ENCODE results near the gene LTBP1. TPM values are rescaled to one million over a fixed set of nuclear protein-coding genes. Genes with fewer than 3 reads are reported as not detected.
"Not testable (repeated sequence)": the region's sequence is repeated elsewhere in the genome, so short reads cannot be mapped to it uniquely, and the experiment has no call there.

Gene LTBP1
- total RNA-seq, 2 experiments from 2014 or later: 61.1 to 82.6 TPM

- Histone ChIP-seq H3K9me3 (ENCODE audit: low read length) (peaks cover 37% of the 10 kb centered on the region), H2AFZ (ENCODE audit: low read length) (no peak overlapping the region), H3K36me3 (ENCODE audit: insufficient read depth, low read length) (peaks cover 64% of the 10 kb centered on the region), H3K4me3 (ENCODE audit: low read depth, low read length, poor library complexity, severe bottlenecking) (no peak overlapping the region), H3K27ac (ENCODE audit: low read depth, low read length, poor library complexity, severe bottlenecking) (no peak overlapping the region), H3K9me2 (ENCODE audit: insufficient read depth, low read length) (no peaks in the 10 kb centered on the region), H3K4me1 (ENCODE audit: insufficient read depth, low read length, poor library complexity, severe bottlenecking) (peaks cover 42% of the 10 kb centered on the region), H3K79me2 (ENCODE audit: insufficient read depth, low read depth, low read length) (peaks cover 94% of the 10 kb centered on the region), H4K20me1 (ENCODE audit: insufficient read depth, low read length) (0 out of 2 replicates have a peak, but pooled peaks cover 8% of the 10 kb centered on the region), H3K4me2 (ENCODE audit: low read length) (no peak overlapping the region)
- no TSS peak for BruUV-seq (replicated peaks)
- ChIA-PET POLR2A (interaction anchor here (0.6 to 1.7 kb wide), 2 partner anchors 31 to 431 kb away, joined by 4 to 9 read pairs; no protein-coding TSS in a partner anchor), CTCF (ENCODE audit: unreplicated experiment) (no interaction called here)
- DNase-seq (ENCODE audit: low spot score): no peak
- TF ChIP-seq EZH2phosphoT487 (IDR thresholded peaks at IDR 0.05; ENCODE audit: borderline replicate concordance, low read depth, low read length) (no peak), CTCF (conservative IDR thresholded peaks at IDR 0.05; ENCODE audit: low read length) (no peak)
- intact Hi-C loops (cut with micrococcal nuclease; ENCODE audit: unreplicated experiment): no loop called here
Measured at GRCh38 chr2:32969444-32970162, 22.9 kb downstream of the LTBP1 start.

GRCh38 chr2:32973772-32974171 is 27.0 kb downstream of the LTBP1 start:
- BruUV-seq (replicated peaks); H3K27ac ChIP-seq (ENCODE audit: low read depth, low read length, poor library complexity, severe bottlenecking); CTCF ChIA-PET (ENCODE audit: unreplicated experiment); H3K9me2 ChIP-seq (ENCODE audit: insufficient read depth, low read length); H3K4me2 ChIP-seq (ENCODE audit: low read length); intact Hi-C loops (cut with micrococcal nuclease; ENCODE audit: unreplicated experiment); H2AFZ ChIP-seq (ENCODE audit: low read length); H3K4me3 ChIP-seq (ENCODE audit: low read depth, low read length, poor library complexity, severe bottlenecking); DNase-seq (ENCODE audit: low spot score); H4K20me1 ChIP-seq (ENCODE audit: insufficient read depth, low read length): not testable (repeated sequence)
- H3K9me3 ChIP-seq (ENCODE audit: low read length): peaks cover 45% of the 10 kb centered on the region
- peaks cover 20% of the 10 kb centered on the region for H3K4me1 ChIP-seq (ENCODE audit: insufficient read depth, low read length, poor library complexity, severe bottlenecking)
- peaks cover 98% of the 10 kb centered on the region for H3K79me2 ChIP-seq (ENCODE audit: insufficient read depth, low read depth, low read length)
- H3K36me3 ChIP-seq (ENCODE audit: insufficient read depth, low read length): peaks cover 69% of the 10 kb centered on the region
- POLR2A ChIA-PET: interaction anchor here (0.6 to 0.8 kb wide), 2 partner anchors 9 to 250 kb away, joined by 3 read pairs; no protein-coding TSS in a partner anchor

- no peak overlapping the region for H3K27ac ChIP-seq (ENCODE audit: low read depth, low read length, poor library complexity, severe bottlenecking)
- ChIA-PET POLR2A (no interaction called here), CTCF (ENCODE audit: unreplicated experiment) (no interaction called here)
- H3K4me3 ChIP-seq (ENCODE audit: low read depth, low read length, poor library complexity, severe bottlenecking): no peak overlapping the region
- H3K79me2 ChIP-seq (ENCODE audit: insufficient read depth, low read depth, low read length): peaks cover 100% of the 10 kb centered on the region
- TF ChIP-seq EZH2phosphoT487 (IDR thresholded peaks at IDR 0.05; ENCODE audit: borderline replicate concordance, low read depth, low read length) (no peak), CTCF (conservative IDR thresholded peaks at IDR 0.05; ENCODE audit: low read length) (no peak)
- H2AFZ ChIP-seq (ENCODE audit: low read length): no peak overlapping the region
- peaks cover 50% of the 10 kb centered on the region for H3K9me3 ChIP-seq (ENCODE audit: low read length)
- BruUV-seq (replicated peaks): no TSS peak
- intact Hi-C loops (cut with micrococcal nuclease; ENCODE audit: unreplicated experiment): no loop called here
- peaks cover 13% of the 10 kb centered on the region for H3K4me1 ChIP-seq (ENCODE audit: insufficient read depth, low read length, poor library complexity, severe bottlenecking)
- no peak overlapping the region for H3K4me2 ChIP-seq (ENCODE audit: low read length)
- H3K36me3 ChIP-seq (ENCODE audit: insufficient read depth, low read length): peaks cover 78% of the 10 kb centered on the region
- H3K9me2 ChIP-seq (ENCODE audit: insufficient read depth, low read length): no peaks in the 10 kb centered on the region
- no peak for DNase-seq (ENCODE audit: low spot score)
- H4K20me1 ChIP-seq (ENCODE audit: insufficient read depth, low read length): 0 out of 2 replicates have a peak, but pooled peaks cover under 1% of the 10 kb centered on the region
Measured at GRCh38 chr2:32976409-32977063, 29.8 kb downstream of the LTBP1 start.
